HepG2 (cell line): ENCODE measurements around the gene PSD4. TPM values are rescaled to one million over a fixed set of nuclear protein-coding genes. Genes with fewer than 3 reads are reported as not detected.

Experiments
- BCL6 ChIP-seq: IDR thresholded peaks from 2 replicates; pipeline ENCODE4 v1.6.1; 2016; ENCODE audit warnings: missing genetic modification reagents, missing compliant biosample characterization
- NKX3-1 ChIP-seq: sonication (generic); formaldehyde crosslinking; IDR thresholded peaks from 2 replicates; pipeline ENCODE4 v1.5.0; 2020; ENCODE audit warnings: missing genetic modification reagents
- PAWR ChIP-seq: sonication (generic); formaldehyde crosslinking; IDR thresholded peaks from 2 replicates; pipeline ENCODE4 v1.4.0; 2020; ENCODE audit warnings: missing genetic modification reagents, mild to moderate bottlenecking, borderline replicate concordance
- ZBED4 ChIP-seq: sonication (generic); formaldehyde crosslinking; IDR thresholded peaks from 2 replicates; pipeline ENCODE4 v1.4.0; 2020; ENCODE audit warnings: missing genetic modification reagents, borderline replicate concordance
- ZNF225 ChIP-seq: sonication (generic); formaldehyde crosslinking; IDR thresholded peaks from 2 replicates; pipeline ENCODE4 v1.4.0; 2020; ENCODE audit warnings: mild to moderate bottlenecking, missing genetic modification reagents
- ZNF687 ChIP-seq: sonication (generic); formaldehyde crosslinking; IDR thresholded peaks from 2 replicates; pipeline ENCODE4 v1.5.1; 2020; ENCODE audit warnings: mild to moderate bottlenecking, missing genetic modification reagents, moderate library complexity
- ZNF709 ChIP-seq: sonication (generic); formaldehyde crosslinking; IDR thresholded peaks from 2 replicates; pipeline ENCODE4 v1.5.0; 2020; ENCODE audit warnings: mild to moderate bottlenecking, missing genetic modification reagents
- ZNF749 ChIP-seq: sonication (generic); formaldehyde crosslinking; IDR thresholded peaks from 2 replicates; pipeline ENCODE4 v1.8.0; 2022; ENCODE audit warnings: mild to moderate bottlenecking, missing genetic modification reagents, moderate library complexity, borderline replicate concordance
- polyA plus RNA-seq, 8 experiments: library from polyadenylated mRNA; depleted of rRNA in 3 of 8; stranded (reverse) in 7 of 8; unstranded in 1 of 8; fragments of >200 nt; fragmentation: Illumina TruSeq in 4 of 8; extraction: Trizol in 4 of 8; gene quantifications; 2 replicates each; pipeline versions ENCODE4 v1.2.1 to v1.2.3, GENCODE V29; 2011 to 2016; ENCODE audit warnings: low read depth in 4 of 8, missing spikeins in 1 of 8, mixed read lengths in 1 of 8; ENCODE audit not compliant: insufficient read depth in 1 of 8
- total RNA-seq, 5 experiments: library from RNA; depleted of rRNA; stranded (reverse); fragments of >200 nt; fragmentation: Illumina TruSeq; extraction: Trizol; gene quantifications; 2 replicates each; pipeline ENCODE4 v1.2.3, GENCODE V29; 2016; ENCODE audit warnings: low read depth in 1 of 5
- TF ChIP-seq, protein P1 (sequence below): sonication (generic); formaldehyde crosslinking; IDR thresholded peaks from 2 replicates; pipeline ENCODE4 v1.4.0; 2020; ENCODE audit warnings: missing genetic modification reagents
- TF ChIP-seq, protein P2 (sequence below): sonication (generic); formaldehyde crosslinking; IDR thresholded peaks from 2 replicates; pipeline ENCODE4 v1.4.0; 2020; ENCODE audit warnings: missing genetic modification reagents
- TF ChIP-seq, protein P3 (sequence below): IDR thresholded peaks from 2 replicates; pipeline ENCODE4 v1.6.1; 2012; ENCODE audit warnings: low read depth, low read length, improper control_type of control experiment
- TF ChIP-seq, protein P4 (sequence below): sonication (generic); formaldehyde crosslinking; IDR thresholded peaks from 2 replicates; pipeline ENCODE4 v1.4.0; 2020; ENCODE audit warnings: missing genetic modification reagents; ENCODE audit errors: not compliant biosample characterization

Gene PSD4
- total and polyA plus RNA-seq, 2 of the 13 experiments (the other 11 are each of a cell fraction or from before 2014, with no cell fraction given): 5.8 to 9.4 TPM

DNA sequence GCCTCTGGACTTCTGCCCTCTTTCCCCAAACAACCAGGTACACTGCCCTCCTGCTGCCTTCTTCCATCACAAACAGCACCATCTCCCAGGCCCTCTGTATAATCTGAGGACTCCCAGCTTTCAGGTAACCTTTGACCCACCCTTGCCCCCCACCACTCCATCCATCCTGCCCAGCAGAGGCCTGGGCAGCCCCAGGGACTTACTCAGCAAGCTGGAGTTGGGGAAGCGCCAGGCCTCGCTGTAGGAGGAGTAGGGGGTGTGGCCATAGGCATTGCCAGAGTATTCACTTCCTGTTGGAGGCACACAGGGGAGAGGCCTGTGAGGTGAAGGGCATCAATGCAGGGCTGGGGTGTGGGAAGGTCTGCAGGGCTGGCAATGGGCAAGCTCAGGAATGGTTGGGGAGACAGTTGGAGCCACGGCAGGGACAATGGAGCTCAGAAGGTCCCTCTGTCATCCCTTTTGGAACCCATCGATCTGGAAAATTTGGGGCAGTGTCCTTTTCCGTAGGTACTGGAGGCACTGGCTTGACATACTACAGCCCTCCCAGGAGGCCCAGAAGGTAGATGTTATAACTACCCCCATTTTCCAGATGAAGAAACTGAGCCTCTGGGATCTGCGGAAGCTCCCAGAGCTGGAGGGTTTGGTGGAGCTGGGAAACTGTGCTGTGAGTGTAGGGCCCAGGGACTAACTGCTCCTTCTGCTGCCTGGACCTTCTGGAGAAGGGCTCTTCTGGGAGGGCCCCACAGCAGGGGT, 46.3 kb downstream of the PSD4 start (continued):
- peak; percentile 95 for TF ChIP-seq ZNF687
- TF ChIP-seq, protein P1, sequence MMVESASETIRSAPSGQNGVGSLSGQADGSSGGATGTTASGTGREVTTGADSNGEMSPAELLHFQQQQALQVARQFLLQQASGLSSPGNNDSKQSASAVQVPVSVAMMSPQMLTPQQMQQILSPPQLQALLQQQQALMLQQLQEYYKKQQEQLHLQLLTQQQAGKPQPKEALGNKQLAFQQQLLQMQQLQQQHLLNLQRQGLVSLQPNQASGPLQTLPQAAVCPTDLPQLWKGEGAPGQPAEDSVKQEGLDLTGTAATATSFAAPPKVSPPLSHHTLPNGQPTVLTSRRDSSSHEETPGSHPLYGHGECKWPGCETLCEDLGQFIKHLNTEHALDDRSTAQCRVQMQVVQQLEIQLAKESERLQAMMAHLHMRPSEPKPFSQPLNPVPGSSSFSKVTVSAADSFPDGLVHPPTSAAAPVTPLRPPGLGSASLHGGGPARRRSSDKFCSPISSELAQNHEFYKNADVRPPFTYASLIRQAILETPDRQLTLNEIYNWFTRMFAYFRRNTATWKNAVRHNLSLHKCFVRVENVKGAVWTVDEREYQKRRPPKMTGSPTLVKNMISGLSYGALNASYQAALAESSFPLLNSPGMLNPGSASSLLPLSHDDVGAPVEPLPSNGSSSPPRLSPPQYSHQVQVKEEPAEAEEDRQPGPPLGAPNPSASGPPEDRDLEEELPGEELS: no peak
- TF ChIP-seq ZBED4: no peak
- no peak for TF ChIP-seq PAWR
- TF ChIP-seq, protein P2, sequence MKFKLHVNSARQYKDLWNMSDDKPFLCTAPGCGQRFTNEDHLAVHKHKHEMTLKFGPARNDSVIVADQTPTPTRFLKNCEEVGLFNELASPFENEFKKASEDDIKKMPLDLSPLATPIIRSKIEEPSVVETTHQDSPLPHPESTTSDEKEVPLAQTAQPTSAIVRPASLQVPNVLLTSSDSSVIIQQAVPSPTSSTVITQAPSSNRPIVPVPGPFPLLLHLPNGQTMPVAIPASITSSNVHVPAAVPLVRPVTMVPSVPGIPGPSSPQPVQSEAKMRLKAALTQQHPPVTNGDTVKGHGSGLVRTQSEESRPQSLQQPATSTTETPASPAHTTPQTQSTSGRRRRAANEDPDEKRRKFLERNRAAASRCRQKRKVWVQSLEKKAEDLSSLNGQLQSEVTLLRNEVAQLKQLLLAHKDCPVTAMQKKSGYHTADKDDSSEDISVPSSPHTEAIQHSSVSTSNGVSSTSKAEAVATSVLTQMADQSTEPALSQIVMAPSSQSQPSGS (CRISPR knock-in tag): 0 out of 2 replicates have a peak, but pooled peaks have one; percentile 11
- TF ChIP-seq ZNF749 (CRISPR knock-in tag): no peak
- no peak; the same call in 1 of the 2 replicates for TF ChIP-seq ZNF225 (CRISPR knock-in tag)
- TF ChIP-seq, protein P3, sequence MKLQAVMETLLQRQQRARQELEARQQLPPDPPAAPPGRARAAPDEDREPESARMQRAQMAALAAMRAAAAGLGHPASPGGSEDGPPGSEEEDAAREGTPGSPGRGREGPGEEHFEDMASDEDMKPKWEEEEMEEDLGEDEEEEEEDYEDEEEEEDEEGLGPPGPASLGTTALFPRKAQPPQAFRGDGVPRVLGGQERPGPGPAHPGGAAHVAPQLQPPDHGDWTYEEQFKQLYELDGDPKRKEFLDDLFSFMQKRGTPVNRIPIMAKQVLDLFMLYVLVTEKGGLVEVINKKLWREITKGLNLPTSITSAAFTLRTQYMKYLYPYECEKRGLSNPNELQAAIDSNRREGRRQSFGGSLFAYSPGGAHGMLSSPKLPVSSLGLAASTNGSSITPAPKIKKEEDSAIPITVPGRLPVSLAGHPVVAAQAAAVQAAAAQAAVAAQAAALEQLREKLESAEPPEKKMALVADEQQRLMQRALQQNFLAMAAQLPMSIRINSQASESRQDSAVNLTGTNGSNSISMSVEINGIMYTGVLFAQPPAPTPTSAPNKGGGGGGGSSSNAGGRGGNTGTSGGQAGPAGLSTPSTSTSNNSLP: no peak
- TF ChIP-seq NKX3-1 (CRISPR knock-in tag): no peak
- peak; percentile 56; the same call in 1 of the 2 replicates for TF ChIP-seq BCL6 (CRISPR knock-in tag)
- TF ChIP-seq, protein P4, sequence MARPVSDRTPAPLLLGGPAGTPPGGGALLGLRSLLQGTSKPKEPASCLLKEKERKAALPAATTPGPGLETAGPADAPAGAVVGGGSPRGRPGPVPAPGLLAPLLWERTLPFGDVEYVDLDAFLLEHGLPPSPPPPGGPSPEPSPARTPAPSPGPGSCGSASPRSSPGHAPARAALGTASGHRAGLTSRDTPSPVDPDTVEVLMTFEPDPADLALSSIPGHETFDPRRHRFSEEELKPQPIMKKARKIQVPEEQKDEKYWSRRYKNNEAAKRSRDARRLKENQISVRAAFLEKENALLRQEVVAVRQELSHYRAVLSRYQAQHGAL (CRISPR knock-in tag): no peak
- peak; percentile 66; the same call in 1 of the 2 replicates for TF ChIP-seq ZNF709 (CRISPR knock-in tag)
